ENCODE results near the gene TAF6. TPM values are rescaled to one million over a fixed set of nuclear protein-coding genes. Genes with fewer than 3 reads are reported as not detected.

The TAF6 gene
- total and polyA plus RNA-seq, 7 donors: 26.8 to 58.4 (median 33.5) TPM

- H3K9me3 ChIP-seq: no peaks in the 10 kb centered on the region
- ATAC-seq (peak; percentile 84 to 93 (median 88)), DNase-seq (peak; percentile 94 to 95)
- H3K36me3 ChIP-seq (ENCODE audit: insufficient read depth in 1 of 2, low read depth in 1 of 2): peaks cover 4 to 37% of the 10 kb centered on the region in 2 donors
- peaks cover 12% of the 10 kb centered on the region for H3K4me1 ChIP-seq
- TF ChIP-seq, protein P1, sequence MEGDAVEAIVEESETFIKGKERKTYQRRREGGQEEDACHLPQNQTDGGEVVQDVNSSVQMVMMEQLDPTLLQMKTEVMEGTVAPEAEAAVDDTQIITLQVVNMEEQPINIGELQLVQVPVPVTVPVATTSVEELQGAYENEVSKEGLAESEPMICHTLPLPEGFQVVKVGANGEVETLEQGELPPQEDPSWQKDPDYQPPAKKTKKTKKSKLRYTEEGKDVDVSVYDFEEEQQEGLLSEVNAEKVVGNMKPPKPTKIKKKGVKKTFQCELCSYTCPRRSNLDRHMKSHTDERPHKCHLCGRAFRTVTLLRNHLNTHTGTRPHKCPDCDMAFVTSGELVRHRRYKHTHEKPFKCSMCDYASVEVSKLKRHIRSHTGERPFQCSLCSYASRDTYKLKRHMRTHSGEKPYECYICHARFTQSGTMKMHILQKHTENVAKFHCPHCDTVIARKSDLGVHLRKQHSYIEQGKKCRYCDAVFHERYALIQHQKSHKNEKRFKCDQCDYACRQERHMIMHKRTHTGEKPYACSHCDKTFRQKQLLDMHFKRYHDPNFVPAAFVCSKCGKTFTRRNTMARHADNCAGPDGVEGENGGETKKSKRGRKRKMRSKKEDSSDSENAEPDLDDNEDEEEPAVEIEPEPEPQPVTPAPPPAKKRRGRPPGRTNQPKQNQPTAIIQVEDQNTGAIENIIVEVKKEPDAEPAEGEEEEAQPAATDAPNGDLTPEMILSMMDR (IDR thresholded peaks at IDR 0.05): no peak
- peak within 1 kb of the TSS; percentile 93 for H3K4me3 ChIP-seq
- WGBS, 3 donors: 0 to 1% (median 1%) methylated on average over 63 to 87 of the region's 87 CpGs
- peak within 1 kb of the TSS; percentile 86 for H3K27ac ChIP-seq
- H3K27me3 ChIP-seq (ENCODE audit: insufficient read depth in 3 of 3, low read length in 2 of 3): no peaks in the 10 kb centered on the region
- intact Hi-C loops (cut with DNase I): loop anchor here in 1 of 2 donors (10.0 kb wide), 1 partner anchor 56 kb away; the partner anchor contains the start of gene PVRIG
These were observed 39.3 kb upstream of the TAF6 start, which contains the start of gene TRAPPC14 for GRCh38 chr7:100158229-100159098. Gene TRAPPC14, minus strand, starts transcription at chr7:100158723. Its CDS starts 224 bp downstream, at chr7:100158499.

DNA sequence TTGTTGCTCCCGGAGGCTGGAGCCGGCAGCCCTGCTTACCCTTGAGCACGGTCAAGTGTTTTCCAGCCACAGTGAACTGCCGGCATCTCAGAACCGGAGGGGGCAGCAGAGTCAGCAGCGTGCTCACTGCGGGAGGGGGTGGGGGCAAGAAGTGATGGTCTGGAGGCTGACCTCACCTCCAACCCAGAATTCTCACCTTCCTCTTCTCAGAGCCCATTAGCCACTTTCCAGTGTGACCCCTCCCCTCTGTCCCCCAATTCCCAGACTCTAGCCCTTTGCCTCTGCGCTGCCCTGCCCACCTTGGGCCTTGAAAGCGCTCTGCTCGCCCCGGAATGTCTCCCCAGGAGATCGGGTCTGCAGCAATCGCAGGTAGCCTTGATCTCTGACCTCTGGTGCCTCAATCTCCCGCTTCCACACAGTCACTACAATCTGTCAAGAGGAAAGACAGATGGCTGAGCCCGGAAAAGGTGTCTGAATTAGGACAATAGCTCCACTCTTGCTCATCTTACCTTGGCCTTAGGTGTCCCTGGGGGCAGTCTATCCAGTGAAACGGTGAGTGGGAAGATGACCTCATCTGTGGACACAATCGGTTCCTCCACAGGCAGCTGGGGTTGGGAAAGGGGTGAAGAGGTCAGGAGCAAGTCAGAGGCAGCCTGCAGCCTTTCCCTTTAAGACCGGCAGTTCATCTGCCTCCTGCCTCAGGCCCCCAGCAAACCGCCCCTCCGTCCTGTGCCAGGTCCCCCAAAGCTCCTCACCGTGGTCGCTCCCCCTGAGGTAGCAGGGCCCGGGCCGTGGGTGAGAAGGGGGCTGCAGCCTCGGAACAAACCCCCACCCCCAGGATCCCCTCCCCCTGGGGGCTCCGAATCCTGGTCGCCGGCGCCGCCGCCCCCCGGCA is 38.4 kb upstream of the TAF6 start:
- H3K36me3 ChIP-seq (ENCODE audit: insufficient read depth in 1 of 2, low read depth in 1 of 2): peaks cover 7 to 45% of the 10 kb centered on the region in 2 donors
- ATAC-seq (peak; percentile 21 to 52 (median 42)), DNase-seq (peak in 1 of 2 donors; percentile 61)
- H3K27ac ChIP-seq: peak overlapping the region; percentile 86
- H3K27me3 ChIP-seq (ENCODE audit: insufficient read depth in 3 of 3, low read length in 2 of 3): no peaks in the 10 kb centered on the region
- 20 to 33% (median 27%) methylated on average over 20 to 32 of the region's 32 CpGs for WGBS, 3 donors
- TF ChIP-seq, protein P1 (IDR thresholded peaks at IDR 0.05): no peak
- H3K4me1 ChIP-seq: peaks cover 12% of the 10 kb centered on the region
- no peaks in the 10 kb centered on the region for H3K9me3 ChIP-seq
- peak overlapping the region; percentile 93 for H3K4me3 ChIP-seq
- intact Hi-C loops (cut with DNase I): loop anchor here in 1 of 2 donors (10.0 kb wide), 1 partner anchor 57 kb away; the partner anchor contains the start of gene PVRIG

DNA sequence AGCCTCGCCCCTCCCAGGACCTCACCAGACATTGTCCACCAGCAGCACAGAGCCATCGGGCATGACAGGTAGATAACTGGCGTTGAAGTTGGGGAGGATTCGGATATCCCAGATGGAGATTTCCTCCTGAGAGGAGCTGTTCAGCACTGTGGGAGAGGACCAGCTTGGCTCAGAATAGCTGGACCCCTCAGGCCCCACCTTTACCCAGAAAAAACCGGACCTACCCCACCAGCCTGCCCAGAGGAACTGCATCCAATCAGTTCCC is 37.8 kb upstream of the TAF6 start:
- 73 to 80% (median 79%) methylated on average over 5 of the region's 5 CpGs for WGBS, 3 donors
- peaks cover 12% of the 10 kb centered on the region for H3K4me1 ChIP-seq
- H3K4me3 ChIP-seq: peak overlapping the region; percentile 93

More for the DNA sequence above, 37.8 kb upstream of the TAF6 start:
- DNase-seq (no peak), ATAC-seq (no peak)
- Histone ChIP-seq H3K27ac (peak overlapping the region; percentile 86), H3K27me3 (ENCODE audit: insufficient read depth in 3 of 3, low read length in 2 of 3) (no peaks in the 10 kb centered on the region), H3K36me3 (ENCODE audit: insufficient read depth in 1 of 2, low read depth in 1 of 2) (peaks cover 7 to 51% of the 10 kb centered on the region in 2 donors), H3K9me3 (no peaks in the 10 kb centered on the region)
- intact Hi-C loops (cut with DNase I): loop anchor here in 1 of 2 donors (10.0 kb wide), 1 partner anchor 58 kb away; the partner anchor contains the start of gene PVRIG
- TF ChIP-seq, protein P1 (IDR thresholded peaks at IDR 0.05): no peak
